Suppressor macrophage treated with lipopolysaccharide for 4 hours (primary cell): ENCODE data around the gene VPS26C.

Experiments used
- DNase-seq: peaks from one replicate; pipeline ENCODE4 v3.0.0-alpha.2; 2020

The VPS26C gene

DNA sequence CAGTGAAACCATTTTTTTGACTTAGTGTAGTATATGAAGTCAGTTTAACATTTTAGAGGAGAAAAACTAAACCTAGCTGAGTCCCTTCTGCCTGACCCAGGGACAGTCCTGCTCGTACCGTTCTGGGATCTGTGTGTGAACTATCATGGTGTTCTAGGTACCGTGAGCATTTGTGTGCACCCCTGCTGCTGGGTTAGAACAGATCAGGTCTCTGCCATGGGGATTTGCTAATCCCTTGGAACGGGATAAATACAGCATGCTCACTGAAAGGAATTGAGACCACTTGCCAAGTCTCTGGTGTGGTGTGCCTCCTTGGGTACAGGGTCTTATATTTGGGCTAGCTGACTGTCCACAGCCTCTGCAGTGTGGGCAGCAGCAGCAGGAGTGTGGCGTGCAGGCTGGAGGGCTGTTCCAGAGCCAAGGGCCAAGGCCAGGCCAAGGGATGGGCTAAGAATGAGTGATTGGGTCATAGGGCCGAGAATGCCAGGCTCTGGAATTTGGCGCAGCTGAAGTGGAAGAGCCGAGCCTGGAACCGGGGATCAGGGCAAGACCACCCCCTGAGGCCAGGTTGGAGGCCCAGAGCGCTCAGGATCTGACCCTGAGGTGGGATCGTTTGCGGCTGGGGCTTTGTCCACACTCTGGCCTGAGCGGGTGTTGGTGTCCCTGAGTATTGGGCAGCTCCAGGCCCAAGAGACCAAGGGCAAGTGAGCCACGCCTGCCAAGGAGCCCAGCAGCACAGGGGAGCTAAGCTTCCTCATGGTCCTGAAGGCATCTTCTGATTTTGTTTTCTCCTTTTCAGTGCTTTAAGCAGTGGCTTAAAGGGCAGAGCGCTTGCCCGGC lies 66.3 kb downstream of the VPS26C start:
- DNase-seq: no peak

DNA sequence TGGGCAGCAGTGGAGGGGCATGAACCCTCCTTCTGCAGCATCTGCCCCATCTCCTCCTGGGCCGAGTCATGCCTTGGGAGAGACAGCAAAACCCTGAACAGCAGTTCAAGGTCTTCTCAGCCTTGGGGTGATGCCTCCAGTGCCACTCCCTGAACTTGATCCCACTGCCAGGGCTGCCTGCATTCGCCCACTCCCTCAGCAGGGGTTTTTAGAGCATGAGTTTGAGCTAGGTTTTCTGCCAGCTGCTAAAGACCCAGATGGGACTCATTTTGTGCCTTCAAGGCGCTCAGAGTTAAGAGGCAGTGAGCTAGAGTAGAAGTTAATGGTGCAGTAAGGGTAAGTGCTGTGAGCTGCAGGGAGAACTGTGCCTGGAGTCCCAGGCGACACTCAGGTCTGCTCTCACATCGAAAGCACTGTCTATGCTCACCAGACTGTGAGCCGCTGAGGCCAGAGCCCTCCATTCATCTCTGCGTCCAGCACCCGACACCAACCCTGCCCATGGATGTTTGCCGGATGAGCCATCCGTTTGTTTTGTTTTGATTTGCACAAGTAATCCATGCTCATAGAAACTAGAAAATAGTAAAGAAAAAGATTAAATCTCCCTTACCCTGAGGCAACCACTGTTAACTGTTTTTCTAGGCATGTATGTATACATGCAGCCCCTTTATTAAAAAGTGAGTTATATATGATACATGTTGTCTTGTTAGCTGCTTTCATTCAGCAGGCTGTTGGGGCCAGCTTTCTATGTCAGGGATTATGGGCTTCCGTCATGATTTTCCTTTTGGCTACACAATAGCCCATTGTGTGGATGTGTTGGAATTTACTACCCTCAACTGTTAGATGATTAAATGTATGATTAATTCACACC lies 67.8 kb downstream of the VPS26C start:
- no peak for DNase-seq

DNA sequence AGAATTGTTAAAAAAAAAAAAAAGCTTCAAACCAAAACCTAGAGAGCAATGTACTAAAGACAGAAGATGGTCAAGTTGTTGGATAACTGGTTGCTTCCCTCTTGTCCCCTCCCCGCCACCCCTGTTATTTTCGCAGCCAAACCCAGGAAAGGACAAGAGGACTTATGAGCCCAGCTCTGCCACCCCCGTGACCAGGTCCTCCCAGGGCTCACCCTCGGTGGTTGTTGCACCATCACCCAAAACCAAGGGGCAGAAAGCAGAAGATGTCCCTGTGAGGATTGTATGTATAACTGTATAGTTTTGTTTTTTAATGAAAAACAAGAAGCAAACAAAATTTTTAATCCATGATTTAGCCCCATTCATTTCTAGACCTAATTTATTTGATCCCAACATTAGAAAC lies 69.4 kb downstream of the VPS26C start:
- no peak for DNase-seq

DNA sequence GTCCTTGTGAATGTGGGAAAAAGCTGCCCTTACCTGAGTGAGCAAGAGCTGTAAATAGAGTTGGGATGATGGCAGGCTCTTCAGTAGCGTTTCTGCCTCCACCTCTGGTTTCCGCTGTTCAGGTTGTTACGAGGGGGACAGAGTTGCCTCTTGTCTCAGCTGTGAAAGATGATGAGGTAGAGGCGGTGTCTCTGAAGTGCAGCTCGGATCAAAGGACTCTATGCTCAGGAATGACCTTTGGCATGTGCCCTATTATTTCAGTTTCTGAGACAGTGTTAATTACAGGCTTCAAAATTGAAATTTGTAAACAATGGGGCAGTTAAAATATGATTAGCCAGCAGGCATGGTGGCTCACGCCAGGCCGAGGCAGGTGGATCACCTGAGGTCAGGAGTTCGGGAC lies 70.3 kb downstream of the VPS26C start:
- no peak for DNase-seq

DNA sequence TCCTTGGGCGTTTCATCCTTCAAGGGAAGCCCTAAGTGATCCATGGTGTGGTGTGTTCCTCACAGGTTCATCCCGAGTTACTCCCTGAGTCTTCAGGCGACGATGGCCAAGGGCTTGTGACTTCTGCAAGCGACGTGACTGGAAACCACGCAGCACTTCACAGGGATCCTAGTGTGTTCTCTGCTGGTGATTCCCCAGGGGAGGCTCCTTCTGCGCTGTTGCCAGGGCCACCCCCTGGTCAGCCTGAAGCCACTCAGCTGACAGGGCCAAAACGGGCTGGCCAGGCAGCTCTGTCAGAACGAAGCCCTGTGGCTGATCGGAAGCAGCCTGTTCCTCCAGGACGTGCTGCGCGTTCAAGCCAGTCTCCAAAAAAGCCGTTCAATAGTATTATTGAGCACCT lies 71.5 kb downstream of the VPS26C start:
- DNase-seq: no peak

DNA sequence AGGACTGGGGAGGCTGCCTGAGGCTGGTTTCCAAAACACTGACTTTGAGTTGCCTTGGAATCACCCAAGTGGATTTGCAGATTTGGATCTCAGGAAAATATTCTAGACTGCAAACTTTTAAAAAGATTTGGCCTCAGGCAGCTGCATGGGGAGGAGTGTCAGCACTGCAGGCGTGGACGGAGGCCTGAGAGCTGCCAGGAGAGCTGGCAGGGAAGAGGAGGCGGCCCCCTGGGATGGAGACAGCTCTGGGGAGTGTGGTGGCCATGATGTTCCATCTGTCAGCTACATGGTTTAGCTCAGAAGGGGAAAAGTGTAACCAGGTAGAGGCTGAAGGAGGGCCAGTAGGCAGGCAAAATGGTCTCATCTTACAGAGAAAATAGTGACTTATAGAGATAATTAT lies 72.1 kb downstream of the VPS26C start:
- no peak for DNase-seq

DNA sequence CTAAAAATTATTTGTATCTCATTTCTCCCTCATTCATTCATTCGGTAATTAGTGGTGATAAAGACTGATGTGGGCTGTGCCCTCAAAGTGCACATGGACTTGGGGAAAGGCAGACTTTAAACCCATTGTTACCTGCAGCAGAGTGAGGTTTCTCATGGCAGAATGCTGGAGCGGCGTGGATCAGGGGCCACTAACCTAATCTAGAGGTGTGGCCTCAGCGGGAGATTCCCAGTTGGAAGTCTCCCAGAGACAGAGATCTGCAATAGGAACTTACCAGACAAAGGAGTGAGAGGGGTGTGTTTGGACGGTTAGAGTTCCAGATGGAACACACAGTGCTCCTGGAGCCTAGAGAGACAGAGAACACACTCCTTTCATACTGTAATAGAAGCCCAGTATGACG lies 73.5 kb downstream of the VPS26C start:
- no peak for DNase-seq

DNA sequence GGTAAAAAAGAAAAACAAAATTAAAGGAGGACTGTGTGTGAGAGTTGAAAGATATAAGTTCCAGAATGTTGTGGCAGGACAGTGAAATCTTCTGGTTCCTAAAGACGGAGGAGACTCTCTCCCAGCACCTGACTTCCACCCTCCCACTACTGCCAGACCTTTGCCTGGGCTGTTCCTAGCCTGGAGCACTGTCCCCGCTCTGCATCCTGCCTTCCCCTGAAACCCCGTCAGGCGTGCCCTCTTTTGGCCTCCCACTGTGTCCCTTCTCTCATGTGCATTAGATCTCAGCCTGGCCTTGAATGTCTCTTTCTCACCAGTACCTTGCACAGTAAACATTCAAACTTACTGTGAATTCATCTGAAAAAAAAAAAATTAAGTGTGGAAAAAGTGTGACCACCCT lies 74.1 kb downstream of the VPS26C start:
- no peak for DNase-seq

DNA sequence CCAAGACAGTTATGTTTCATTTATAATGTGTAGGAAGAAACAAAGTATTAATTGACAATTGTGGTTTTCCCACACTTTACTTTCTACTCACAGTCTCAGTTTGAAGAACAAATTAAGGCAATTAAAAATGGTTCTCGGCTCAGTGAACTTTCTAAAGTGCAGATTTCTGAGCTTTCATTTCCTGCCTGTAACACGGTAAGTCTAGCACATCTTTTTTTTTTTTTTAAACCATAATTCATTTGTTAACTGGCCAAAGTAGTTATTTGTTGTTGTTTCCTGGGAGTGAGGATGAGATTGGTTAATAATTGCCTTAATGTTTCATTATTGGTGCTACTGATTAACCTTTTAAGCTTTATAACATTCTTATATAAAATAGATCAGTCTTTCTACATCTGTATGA lies 75.1 kb downstream of the VPS26C start:
- no peak for DNase-seq

DNA sequence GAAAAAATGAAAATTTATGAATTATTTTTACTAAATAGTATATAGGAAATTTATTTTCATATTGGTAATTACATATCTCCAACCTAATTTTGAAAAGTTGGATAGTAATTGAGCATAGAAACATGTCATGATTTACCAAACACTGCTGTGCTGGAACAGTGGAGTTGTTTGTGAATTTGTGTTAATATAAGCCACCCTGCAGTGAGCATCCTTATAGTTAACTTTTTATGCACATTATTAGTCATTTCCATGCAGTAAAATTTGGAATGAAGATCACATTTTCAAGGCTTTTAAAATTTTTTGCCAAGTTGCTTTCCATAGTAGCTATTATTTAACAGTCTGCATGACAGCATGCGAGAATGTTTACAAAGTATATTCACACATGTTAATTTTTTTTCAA lies 78.3 kb downstream of the VPS26C start:
- DNase-seq: no peak

DNA sequence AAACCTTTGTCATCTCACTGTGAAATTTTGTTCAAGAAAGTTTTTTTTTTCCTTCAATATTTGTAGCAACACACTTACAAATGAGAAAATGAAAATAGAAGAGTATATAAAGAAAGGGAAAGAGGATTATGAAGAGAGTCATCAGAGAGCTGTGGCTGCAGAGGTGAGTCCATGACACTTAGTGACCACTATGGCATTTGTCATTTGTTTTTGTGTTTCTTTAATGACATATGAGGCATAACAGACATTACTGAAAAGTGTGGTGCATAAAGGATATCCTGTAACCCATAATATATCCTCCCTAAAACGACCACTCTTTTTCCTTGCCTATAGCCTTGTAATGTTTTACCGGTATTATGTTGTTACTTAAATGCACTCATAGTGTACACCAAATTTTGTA lies 80.2 kb downstream of the VPS26C start:
- no peak for DNase-seq

DNA sequence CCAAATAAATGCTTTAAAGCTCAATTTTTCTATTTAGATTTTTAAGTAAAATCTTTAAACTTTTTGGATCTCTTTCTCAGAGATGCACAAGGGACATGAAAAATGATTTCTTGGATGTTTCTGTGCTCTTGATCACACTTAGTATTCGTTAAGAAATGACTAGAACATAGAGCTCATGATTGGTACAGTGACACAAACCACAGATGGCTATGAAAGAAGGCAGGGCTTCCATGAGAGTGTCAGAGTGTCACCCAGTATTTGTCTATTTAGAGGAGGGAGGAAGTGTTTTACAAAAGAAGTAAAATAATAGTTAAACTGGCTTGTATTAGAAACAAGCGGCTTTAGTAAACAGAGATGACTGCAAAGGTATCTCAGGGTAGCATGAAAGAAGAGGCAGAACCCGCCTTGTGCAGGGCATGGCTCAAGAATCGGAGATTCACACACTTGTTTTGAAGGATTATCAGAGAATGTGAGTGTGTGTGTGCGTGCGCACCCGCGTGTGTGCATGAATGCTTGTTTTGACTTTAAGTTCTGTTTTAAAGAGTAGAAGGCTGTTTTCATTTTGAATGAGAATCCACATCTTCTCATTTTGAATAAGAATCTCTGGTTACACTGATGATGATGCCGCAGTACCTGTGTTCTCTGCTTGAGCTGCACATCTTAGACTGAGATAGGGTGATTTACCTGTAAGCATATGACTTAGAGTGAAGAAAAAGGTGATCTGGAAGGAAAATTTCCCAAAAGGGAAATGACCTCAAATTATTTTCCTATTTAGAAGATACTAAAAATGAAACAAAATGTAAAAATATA lies 82.1 kb downstream of the VPS26C start:
- DNase-seq: no peak

DNA sequence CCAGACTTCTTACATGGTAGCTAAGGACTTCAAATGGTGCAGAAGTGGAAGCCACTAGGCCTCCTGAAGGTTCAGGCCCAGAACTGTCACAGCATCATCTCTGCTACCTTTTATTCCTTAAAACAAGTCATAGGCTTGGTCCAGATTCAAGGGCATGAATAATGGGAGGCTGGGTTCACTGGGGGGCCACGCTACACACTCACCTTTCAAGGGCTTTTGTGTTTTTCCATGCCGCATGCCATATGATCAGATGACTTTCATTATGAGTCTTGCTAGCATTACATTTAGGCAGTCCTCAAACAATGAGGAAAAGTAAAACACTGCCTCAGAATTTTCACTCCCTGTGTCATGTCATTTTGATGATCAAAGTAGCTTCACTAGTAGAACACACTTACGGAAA lies 83.4 kb downstream of the VPS26C start:
- DNase-seq: no peak

DNA sequence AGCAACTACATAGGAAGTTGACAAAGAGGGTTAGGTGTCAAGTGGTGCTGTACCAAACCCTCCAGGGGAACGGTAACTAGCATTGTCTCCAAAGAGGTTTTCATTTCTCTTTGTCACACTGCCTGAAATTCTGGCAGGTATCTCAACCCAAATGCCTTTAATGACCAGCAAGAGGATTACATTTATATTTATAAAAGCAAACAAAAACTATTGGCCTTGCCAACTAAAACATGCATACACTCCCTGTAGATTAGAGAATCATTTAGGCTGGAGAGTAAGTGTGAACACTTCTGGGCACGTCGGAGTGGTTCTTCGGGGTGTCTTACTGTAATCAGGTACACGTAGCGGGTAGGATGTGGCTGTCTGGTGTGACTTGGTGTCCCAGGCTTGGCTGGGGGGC lies 84.9 kb downstream of the VPS26C start:
- DNase-seq: no peak

DNA sequence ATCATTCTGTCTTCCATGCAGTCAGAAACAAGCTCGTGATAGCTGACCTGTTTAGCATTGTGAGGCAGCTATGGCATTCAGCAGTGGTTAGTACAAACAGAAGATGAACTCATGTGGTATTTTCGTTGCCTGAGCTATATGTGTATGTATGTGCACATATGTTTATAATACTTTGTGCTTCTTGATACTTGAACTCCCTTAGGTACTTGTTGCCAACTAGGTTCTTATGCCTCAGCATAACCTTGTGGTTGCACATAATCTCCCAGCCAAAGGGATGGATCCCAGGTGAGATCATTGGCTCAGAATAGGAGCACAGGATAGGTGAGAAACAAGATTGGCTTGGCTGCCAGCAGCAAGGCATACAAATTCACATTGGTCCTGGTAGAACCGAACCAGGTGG lies 86.1 kb downstream of the VPS26C start:
- no peak for DNase-seq

DNA sequence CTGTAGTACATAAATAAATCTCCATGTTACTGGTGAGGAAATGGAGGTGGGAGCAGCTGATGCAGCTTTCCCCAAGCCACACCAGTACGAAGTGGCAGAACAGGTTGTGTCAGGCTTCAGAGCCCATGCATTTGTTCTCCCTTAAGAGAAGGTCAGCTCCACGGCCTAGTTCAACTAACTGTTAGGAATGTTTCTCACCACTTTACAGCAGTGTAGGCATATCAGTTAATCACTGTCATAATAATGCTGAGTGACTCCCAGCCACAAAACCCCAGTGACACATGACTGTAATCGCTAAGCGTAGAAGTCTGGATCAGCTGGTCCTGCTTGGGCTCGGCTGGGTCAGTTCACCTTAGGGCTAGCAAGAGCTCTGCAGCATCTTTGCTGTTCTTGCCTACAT lies 90.4 kb downstream of the VPS26C start:
- no peak for DNase-seq
